HT1080 (cell line): ENCODE data around the gene SPATA22. TPM values are rescaled to one million over a fixed set of nuclear protein-coding genes. Genes with fewer than 3 reads are reported as not detected.
"Not testable (repeated sequence)": the region's sequence is repeated elsewhere in the genome, so short reads cannot be mapped to it uniquely, and the experiment has no call there.

Experiments
- DNase-seq: peaks from one replicate; pipeline ENCODE4 v3.0.0-alpha.2; 2015; ENCODE audit warnings: low read depth
- total RNA-seq: library from RNA; depleted of rRNA; stranded (reverse); fragments of >200 nt; shearing (Covaris generic); gene quantifications from 2 replicates; pipeline ENCODE4 v1.2.3, GENCODE V29; 2014

SPATA22 gene
- total RNA-seq, 1 experiment from 2014 or later: not detected

DNA sequence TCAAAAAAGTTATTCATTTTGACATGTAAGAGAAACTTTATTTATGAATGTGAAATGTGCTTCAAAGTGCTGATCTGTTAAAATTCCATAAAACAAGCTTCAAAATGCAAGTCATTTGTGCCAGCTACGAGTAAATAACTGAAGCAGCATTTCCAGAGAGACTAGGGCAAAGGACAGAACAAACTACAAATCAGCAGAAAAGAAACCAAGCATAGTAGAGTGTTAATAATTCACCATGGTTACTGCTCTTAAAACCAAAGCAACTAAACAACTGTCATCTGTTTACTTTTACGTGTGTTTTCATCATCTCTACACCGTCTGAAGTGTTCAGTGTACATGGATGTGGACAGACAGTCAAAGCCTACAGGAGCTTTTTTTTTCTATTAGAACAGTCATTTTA is 2.6 kb upstream of the SPATA22 start:
- DNase-seq: no peak

DNA sequence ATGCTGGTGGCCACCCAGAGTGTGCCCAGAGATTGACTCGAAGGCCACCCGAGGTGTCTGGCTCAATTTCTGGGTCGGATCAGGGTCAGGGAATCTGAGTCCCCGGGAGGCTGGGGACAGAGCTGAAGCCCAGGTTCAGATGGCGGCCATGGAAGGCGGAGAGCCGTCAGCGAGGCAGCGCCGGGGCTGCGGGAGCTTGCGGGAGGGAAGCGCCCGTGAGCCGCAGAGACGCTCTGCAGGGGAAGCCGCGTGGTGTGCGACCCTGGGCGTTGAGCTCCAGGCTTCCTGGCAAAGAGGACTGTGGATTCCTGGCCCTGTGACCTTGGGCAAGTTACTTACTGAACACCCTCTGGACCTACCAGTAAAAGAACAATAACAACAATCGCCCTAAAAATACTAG is 518 bp upstream of the SPATA22 start:
- no peak for DNase-seq

- no peak for DNase-seq
Observed at GRCh38 chr17:3469529-3469928, 2.1 kb downstream of the SPATA22 start.

DNA sequence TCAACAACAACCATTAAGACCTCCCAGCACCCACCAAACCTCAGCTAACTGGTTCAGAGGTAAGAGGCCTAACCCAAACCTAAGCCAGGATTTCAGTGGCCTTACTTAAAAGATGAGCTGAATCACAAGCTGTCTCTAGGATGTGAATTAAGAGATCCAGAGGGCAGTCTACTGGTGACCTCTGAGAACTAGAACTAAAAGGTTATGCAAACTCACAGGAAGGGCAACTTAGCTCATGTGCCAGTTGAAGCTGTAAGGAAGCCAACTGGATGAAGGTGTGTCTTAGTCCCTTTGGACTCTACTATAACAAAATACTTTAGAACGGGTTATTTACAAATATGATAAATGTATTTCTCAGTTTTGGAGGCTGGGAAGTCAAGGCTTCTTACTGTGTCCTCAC is 5.3 kb downstream of the SPATA22 start:
- DNase-seq: not testable (repeated sequence)

DNA sequence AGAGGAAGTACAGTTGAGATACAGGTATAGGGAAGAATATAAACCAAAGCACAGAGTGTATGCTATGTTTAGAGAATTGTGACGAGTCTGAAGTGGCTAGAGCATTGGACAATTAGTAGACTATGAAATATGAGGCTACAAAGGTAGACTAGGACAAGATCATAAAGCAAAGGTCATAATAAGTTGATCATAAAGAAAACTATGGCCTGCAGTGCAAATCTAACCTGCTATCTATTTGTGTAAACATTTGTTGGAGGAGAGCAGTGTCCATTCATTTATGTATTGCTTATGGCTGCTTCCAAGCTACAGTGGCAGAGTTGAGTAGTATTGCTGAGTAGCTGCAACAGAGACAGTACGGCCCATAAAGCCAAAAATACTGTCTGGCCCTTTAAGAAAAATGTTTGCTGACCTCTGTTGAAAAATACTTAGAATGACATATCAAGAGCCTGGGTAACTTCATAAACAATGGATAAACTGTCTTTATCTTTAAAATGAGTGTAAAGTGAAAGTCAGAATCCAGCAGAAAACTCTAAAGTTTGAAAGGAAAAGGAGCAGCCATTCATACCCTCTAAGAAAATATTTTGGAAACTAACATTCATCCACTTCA is 23.5 kb downstream of the SPATA22 start:
- DNase-seq: no peak

DNA sequence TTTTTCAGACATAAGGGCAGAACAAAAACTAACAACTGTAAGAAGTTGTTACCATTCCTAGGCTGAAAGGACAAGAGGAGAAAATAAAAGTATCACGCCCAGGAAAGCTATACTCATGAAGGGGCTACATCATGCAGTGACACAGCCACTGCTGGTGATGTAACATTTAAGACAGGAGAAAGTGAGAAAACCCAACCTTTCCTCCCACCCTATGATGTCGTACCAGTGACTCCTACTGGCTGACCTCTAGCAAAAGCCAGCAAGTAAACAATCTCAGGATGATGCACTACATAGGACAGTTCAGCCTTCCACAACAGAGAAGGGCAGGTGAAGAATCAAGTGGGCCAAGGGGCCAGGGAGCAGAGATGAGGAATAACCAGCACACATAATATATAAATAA is 24.0 kb downstream of the SPATA22 start:
- peak; percentile 35 for DNase-seq

DNA sequence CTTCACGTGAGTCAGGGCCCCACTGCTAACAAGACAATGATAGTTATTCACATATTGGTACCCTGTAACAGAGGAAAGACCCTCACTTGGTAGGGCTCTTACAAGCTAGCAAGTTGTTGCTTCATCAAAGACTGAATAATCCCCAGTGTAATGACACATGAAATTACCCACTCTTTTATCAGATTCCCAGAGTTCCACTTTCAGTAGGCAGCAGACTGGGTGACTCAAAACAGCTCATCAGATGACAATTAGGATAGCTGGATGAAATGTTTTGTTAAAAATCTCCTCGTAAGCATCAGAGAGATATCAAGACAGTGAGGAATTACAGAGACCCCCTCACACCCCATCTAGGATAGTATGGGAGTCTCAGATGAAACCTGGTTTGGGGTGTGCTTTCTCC is 31.2 kb downstream of the SPATA22 start:
- no peak for DNase-seq

DNA sequence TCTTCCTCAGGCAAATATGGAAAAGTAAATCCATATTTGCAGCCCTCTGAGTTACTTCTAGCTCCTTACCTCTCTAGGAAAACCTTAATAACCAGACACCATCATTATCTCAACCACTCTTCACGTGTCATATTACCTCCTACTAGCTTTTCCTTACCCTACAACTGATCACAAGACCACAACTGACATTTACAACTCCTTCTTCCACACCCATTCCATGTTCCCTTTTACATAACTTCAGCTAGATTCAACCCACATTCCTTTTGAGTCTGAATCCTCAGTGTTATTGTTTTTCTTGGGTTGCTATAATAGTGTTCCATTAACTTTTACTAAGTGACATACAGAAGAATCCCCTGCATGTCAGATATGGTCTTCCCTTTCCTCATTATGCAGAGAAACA is 33.3 kb downstream of the SPATA22 start:
- no peak for DNase-seq

DNA sequence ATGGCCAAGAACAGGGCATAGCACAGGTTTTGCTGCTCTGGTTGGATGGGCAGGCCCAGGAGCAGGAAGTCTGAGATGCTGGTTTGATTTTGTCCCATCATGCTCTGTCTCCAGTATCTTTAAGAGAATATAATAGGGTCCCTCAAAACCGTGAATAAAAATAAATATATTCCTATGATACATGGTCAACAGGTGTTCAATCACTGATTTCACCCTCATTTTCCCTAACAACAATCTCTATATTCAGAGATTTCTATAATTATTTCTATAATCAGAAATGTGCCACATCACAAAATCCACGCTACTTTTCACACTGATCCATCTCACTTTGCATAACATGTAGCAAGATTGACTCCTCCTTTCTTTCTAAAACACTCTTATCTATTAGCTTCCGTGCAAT is 37.9 kb downstream of the SPATA22 start, which contains the start of gene OR1E2:
TSS of gene OR1E2 (minus strand) at position 101 of the 400 bp plus-strand sequence. CDS start at position 101, 0 bp downstream.
- DNase-seq: no peak

DNA sequence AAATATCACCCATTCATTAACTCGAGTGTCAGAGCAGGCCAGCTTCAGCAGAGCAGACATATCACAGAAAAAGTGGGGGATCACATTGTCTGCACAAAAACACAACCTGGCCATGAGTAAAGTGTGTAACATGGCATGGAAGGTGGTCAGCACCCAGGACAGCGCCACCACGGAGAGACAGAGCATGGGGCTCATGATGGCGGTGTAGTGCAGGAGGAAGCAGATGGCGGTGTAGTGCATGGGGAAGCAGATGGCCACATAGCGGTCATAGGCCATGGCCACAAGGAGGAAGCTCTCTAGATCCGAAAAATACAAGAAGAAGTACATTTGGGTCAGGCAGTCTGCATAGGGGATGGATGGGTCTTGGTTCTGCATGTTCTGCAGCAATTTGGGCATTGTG is 38.4 kb downstream of the SPATA22 start:
- peak; percentile 5 for DNase-seq

DNA sequence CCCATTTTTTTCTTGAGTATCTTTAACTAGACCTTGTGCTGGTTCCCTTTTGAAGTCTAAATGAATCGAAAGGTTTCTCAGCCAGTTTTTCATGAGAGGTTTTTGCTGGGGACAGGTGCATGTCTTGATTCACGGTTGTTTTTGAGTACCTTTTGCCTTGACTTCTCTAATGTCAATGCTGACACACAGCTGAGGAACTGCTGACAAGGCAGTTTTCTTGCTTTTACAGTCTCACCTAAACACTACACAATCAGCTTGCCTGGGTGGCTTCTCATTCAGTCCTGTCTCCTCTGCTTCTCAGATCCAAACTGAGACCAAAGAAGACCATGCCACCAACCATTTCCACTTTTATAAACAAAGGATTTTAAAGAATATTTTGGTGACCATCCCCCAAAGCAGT is 53.4 kb downstream of the SPATA22 start:
- no peak for DNase-seq

GRCh38 chr17:3415610-3416009 is 56.0 kb downstream of the SPATA22 start:
- no peak for DNase-seq

GRCh38 chr17:3412216-3412615 is 59.4 kb downstream of the SPATA22 start:
- DNase-seq: not testable (repeated sequence)

DNA sequence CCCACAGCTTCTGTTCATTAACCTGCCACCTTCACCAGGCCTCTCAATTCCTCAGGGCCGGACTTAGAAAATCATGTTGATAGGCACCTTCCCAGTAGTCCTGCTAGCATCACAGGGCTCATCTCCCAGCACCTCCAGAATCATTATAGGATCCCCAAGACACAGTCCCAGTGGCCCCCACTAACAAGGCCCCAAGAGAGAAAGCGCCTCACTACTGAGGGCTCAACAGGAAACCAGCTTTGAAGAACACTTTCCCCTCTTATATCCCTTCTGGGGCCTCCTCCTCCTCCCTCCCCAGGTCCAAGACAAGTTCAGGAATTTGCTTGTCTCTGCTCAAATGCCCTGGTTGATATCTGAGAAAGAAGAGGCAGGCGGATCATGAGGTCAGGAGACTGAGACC is 60.5 kb downstream of the SPATA22 start, which contains the start of gene OR3A3:
TSS of gene OR3A3 (plus strand) at position 301 of the 400 bp plus-strand sequence.
- no peak for DNase-seq

DNA sequence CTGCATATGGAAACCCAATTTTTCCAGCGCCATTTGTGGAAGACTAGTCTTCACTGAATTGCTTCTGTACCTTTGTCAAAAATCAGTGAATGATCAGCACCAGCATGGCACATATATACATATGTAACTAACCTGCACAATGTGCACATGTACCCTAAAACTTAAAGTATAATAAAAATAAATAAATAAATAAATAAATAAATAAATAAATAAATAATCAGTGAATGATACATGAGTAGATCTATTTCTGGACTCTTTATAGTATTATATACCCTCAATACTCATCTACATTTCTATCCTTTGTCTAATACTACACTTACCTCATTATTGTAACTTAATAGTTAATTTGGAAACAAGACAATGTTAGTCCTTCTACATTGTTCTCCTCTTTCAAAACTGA is 67.8 kb downstream of the SPATA22 start:
- DNase-seq: not testable (repeated sequence)

DNA sequence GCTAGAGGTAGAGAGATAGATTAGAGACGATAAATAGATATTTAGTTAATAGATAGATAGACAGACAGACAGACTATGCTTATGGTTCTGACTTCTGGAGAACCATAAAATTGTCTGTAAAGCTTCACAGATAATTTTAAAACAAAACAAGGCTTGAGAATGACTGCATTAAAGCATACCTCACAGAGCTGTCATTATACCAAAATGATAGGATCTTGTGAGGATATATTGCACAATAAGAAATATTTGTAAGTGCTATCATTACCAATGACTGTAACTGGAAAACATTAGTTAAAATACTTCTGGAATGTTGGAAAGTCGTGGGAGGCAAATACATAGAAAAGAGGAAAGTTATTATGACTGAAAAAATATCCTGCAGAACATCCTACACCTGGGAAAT is 69.8 kb downstream of the SPATA22 start:
- no peak for DNase-seq

DNA sequence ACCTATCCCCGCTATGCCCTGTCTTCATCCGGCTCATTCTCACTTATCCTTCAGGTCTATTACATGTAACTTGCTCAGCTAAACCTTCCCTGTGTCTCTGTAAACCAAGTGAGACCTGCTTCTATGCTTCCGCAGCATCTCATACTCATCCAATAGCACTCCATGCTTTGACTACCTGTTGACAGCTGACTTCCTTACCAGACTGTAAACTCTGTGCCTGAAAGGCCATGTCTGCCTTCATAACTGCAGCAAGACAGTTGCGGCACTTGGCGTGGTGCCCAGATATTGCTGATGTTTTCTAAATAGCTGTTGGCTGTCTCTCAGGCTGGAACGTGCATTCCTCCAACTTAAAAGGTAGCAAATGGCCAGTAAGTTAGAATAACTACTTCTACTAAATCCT is 71.6 kb downstream of the SPATA22 start:
- DNase-seq: no peak

GRCh38 chr17:3398310-3398709 is 73.3 kb downstream of the SPATA22 start, which contains the start of gene OR1E1:
Gene OR1E1 (minus strand): TSS chr17:3398410. CDS start chr17:3398410, 0 bp downstream.
- no peak for DNase-seq

GRCh38 chr17:3397801-3398200 is 73.8 kb downstream of the SPATA22 start:
- peak; percentile 7 for DNase-seq
